Parathyroid adenoma (tissue), 2 donors: ENCODE measurements around the gene FYN.

Experiments used
- H2AFZ ChIP-seq: fragments of 300-600 bp; sonication (generic); one replicate; pipeline ENCODE4 v1.7.0; 2017; ENCODE audit warnings: antibody characterized with exemption, mild to moderate bottlenecking
- H3K27ac ChIP-seq: fragments of 300-600 bp; sonication (generic); one replicate; pipeline ENCODE4 v1.7.0; 2017
- H3K27me3 ChIP-seq: fragments of 300-600 bp; sonication (generic); one replicate; pipeline ENCODE4 v1.7.0; 2017; ENCODE audit warnings: low read length; ENCODE audit not compliant: control insufficient read depth, insufficient read depth
- H3K36me3 ChIP-seq: fragments of 300-600 bp; sonication (generic); one replicate; pipeline ENCODE4 v1.7.0; 2017; ENCODE audit warnings: low read length; ENCODE audit not compliant: control insufficient read depth, insufficient read depth
- H3K4me1 ChIP-seq: fragments of 300-600 bp; sonication (generic); one replicate; pipeline ENCODE4 v1.7.0; 2017; ENCODE audit warnings: control low read depth
- H3K4me2 ChIP-seq: fragments of 300-600 bp; sonication (generic); one replicate; pipeline ENCODE4 v1.7.0; 2017; ENCODE audit warnings: low read length
- H3K4me3 ChIP-seq: fragments of 300-600 bp; sonication (generic); one replicate; pipeline ENCODE4 v1.7.0; 2017; ENCODE audit warnings: low read depth, low read length
- H3K79me2 ChIP-seq: fragments of 300-600 bp; sonication (generic); one replicate; pipeline ENCODE4 v1.7.0; 2017; ENCODE audit warnings: control low read depth
- H3K9ac ChIP-seq: fragments of 300-600 bp; sonication (generic); one replicate; pipeline ENCODE4 v1.7.0; 2017; ENCODE audit warnings: mild to moderate bottlenecking
- H3K9me3 ChIP-seq: fragments of 300-600 bp; sonication (generic); one replicate; pipeline ENCODE4 v1.7.0; 2017; ENCODE audit warnings: low read length; ENCODE audit not compliant: control insufficient read depth
- TF ChIP-seq, protein P1 (sequence below): fragments of 300-600 bp; sonication (generic); IDR thresholded peaks from one replicate; pipeline ENCODE4 v1.7.0; 2017; ENCODE audit warnings: antibody characterized with exemption, mild to moderate bottlenecking
- donor health status: primary hyperparathyroidism.

The FYN gene

DNA sequence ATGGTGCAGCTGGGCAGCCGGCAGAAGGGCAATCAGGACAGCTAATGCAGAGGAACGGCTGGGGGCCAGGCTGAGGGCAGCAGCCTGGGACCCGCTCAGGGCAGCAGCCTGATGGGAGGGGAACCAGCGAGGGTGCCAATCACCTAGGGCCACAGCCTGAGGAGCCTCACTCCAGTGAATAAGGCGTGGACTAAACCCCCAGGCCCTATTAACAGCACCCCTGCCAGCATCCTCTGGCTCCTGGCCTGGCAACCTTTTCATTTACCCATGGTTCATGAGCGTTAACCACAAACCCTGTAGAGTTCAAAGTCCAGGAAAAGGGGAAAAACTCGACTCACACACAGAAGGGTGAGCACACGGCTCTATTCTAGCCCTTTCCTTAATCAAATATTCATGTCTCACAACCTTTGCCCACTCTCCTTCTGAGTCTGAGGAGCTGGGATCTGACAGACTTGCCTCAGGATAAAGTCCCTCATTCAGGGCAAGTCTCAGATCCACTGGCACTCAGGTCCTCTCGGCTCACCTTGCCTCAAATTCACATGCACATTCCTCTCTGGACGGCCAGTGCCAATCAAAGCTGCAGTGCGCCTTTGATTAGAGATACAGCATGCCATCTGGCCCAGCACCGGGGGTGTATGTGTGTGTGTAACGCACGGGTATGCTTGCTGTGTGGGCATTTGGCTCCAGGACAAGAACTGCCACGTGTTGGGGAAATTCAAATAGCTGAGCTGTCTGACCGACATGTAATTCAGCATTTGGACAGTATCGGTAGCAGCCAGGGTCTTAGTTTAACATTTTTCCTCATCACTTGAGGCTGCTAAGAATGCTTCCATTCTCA lies 180.7 kb downstream of the FYN start:
- peaks cover 24% of the 10 kb centered on the region for H3K4me1 ChIP-seq
- H3K27me3 ChIP-seq, result no peaks in the 10 kb centered on the region
- H3K79me2 ChIP-seq, result no peaks in the 10 kb centered on the region
- H2AFZ ChIP-seq, result peak overlapping the region; percentile 39
- H3K9me3 ChIP-seq, result no peaks in the 10 kb centered on the region
- TF ChIP-seq, protein P1, sequence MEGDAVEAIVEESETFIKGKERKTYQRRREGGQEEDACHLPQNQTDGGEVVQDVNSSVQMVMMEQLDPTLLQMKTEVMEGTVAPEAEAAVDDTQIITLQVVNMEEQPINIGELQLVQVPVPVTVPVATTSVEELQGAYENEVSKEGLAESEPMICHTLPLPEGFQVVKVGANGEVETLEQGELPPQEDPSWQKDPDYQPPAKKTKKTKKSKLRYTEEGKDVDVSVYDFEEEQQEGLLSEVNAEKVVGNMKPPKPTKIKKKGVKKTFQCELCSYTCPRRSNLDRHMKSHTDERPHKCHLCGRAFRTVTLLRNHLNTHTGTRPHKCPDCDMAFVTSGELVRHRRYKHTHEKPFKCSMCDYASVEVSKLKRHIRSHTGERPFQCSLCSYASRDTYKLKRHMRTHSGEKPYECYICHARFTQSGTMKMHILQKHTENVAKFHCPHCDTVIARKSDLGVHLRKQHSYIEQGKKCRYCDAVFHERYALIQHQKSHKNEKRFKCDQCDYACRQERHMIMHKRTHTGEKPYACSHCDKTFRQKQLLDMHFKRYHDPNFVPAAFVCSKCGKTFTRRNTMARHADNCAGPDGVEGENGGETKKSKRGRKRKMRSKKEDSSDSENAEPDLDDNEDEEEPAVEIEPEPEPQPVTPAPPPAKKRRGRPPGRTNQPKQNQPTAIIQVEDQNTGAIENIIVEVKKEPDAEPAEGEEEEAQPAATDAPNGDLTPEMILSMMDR, result no peak
- no peak overlapping the region for H3K27ac ChIP-seq
- H3K9ac ChIP-seq, result no peak overlapping the region
- H3K4me2 ChIP-seq, result no peak overlapping the region
- no peak overlapping the region for H3K4me3 ChIP-seq
- H3K36me3 ChIP-seq, result no peaks in the 10 kb centered on the region

DNA sequence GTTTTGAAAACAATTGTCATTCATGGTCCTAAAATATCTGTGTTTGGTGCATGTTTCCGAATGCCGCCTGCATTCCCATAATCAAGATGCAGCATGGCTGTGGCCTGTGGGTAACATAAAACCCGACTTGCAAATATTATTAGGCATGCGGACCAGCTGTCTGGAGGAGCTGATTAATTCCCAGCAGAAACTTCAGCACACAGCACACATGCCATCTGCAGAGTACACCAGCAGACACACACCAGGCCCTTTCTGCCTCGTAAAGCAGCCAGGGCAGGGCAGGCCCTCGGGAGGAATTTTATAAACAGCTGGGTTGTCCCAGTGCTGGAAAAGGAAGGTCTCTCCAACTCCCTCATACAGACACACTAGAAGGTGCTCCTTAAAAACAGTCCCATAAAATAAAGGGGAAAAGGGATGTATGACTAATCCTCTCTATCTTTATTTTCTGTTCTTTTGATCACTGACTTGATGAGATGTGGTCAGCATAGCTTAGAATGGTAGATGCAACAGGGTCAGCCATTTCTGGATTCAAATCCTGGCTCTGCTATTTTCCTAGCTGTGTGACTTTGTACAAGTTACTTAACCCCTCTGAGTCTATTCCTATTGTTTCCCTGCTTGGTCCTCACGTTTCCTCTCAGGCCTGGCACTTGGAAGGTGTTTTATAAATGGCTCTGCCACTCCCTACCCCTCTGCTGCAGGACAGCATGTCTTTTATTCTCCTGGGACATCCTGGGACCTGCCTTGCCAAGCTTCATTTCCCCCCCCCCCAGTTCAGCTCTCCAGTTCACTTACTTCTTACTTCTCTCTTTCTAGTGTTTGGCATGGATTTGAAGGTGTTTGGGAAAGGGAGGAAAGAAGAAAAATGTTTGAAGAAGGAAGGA lies 181.7 kb downstream of the FYN start:
- Histone ChIP-seq H3K9ac (no peak overlapping the region), H3K4me1 (peaks cover 24% of the 10 kb centered on the region)
- TF ChIP-seq, protein P1, result no peak

DNA sequence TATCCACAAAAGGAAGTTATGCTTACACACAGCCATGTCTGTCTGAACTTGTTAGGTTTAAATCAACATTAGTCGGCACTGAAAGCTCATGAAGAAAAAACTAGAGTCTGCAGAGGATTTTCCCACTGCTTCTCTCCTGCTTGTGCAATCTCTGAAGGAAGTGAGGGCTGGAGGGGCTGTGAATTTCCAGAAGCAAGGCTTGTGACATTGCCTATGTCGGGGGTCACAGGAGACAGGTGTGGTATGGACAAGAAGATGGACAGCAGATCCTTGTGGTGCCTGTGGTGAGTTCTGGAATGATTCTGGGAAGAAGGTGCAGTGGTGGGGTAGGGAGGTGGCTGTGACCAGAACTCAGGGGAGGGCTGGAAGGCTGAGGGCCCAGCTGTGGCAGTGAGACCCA lies 183.3 kb downstream of the FYN start:
- Histone ChIP-seq H3K9me3 (no peaks in the 10 kb centered on the region), H3K4me1 (peaks cover 34% of the 10 kb centered on the region), H3K4me3 (no peak overlapping the region), H3K79me2 (no peaks in the 10 kb centered on the region), H3K4me2 (no peak overlapping the region), H3K27ac (no peak overlapping the region), H2AFZ (no peak overlapping the region), H3K27me3 (no peaks in the 10 kb centered on the region), H3K36me3 (no peaks in the 10 kb centered on the region), H3K9ac (no peak overlapping the region)
- TF ChIP-seq, protein P1, result no peak

More for the DNA sequence above, 181.7 kb downstream of the FYN start:
- H3K79me2 ChIP-seq, result no peaks in the 10 kb centered on the region
- no peak overlapping the region for H3K4me3 ChIP-seq
- no peak overlapping the region for H3K4me2 ChIP-seq
- H3K27me3 ChIP-seq, result no peaks in the 10 kb centered on the region
- no peak overlapping the region for H3K27ac ChIP-seq
- H3K36me3 ChIP-seq, result no peaks in the 10 kb centered on the region
- H3K9me3 ChIP-seq, result no peaks in the 10 kb centered on the region
- no peak overlapping the region for H2AFZ ChIP-seq

DNA sequence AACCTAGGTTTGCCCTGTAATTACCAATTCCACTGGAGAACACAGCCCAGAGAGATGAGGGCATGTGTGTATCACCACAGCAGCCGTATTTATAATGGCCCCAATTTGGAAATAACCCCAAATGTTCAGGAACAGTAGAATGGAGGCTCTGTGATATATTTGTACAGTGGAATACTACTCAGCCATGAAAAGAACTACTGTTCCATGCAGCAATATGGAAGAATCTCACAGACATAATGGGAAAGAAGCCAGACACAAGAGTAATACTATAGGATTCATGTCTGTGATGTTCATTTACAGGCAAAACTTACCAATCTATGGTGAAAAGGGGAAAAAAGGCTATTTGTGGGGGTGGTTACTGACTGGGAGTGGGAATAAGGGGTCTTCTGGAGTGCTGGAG lies 183.8 kb downstream of the FYN start:
- H3K27me3 ChIP-seq, result no peaks in the 10 kb centered on the region
- no peaks in the 10 kb centered on the region for H3K9me3 ChIP-seq
- peaks cover 34% of the 10 kb centered on the region for H3K4me1 ChIP-seq
- no peak overlapping the region for H3K27ac ChIP-seq
- no peak overlapping the region for H3K4me3 ChIP-seq
- TF ChIP-seq, protein P1, result no peak
- no peaks in the 10 kb centered on the region for H3K79me2 ChIP-seq
- no peak overlapping the region for H2AFZ ChIP-seq
- H3K9ac ChIP-seq, result no peak overlapping the region
- no peak overlapping the region for H3K4me2 ChIP-seq
- no peaks in the 10 kb centered on the region for H3K36me3 ChIP-seq
